GM18867 (cell line): Measurements from ENCODE around the gene OOSP3.
"Not testable (repeated sequence)": the region's sequence is repeated elsewhere in the genome, so short reads cannot be mapped to it uniquely, and the experiment has no call there.

Experiments used
- ATAC-seq: cut with Tn5 transposase; IDR thresholded peaks from one replicate; pipeline ENCODE4 v1.9.1; 2021; ENCODE audit warnings: mild to moderate bottlenecking, moderate library complexity; ENCODE audit not compliant: unreplicated experiment

Gene OOSP3

DNA sequence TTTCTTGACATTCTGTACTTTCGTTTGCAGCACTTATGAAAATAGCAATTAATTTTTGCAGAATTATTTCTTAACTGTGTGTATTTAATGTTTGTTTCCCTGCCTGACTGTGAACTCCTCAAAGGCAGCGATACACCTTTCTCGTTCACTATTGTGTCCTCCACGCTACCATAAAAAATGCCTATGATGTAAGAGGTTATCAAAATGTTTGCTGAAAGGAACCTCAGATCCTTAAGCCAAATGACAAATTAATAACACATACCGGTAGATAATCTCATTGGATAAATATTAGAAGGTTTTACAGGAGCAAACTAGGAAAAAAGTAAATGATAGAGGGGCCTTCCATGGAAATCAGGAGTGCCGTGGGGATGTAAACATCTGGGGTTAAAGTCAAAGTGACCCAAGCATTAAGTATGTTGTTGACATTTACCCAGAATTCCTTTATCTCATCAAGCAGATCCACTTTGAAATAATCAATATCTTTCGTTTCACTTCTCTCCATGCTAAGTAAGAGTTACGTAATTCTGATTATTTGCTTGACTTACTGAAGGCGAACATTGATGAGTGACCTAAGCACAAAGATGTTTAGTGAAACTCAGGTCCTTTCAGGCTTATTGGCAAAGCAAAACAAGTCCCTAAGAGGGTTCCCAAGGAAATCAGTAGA is 2.6 kb upstream of the OOSP3 start:
- ATAC-seq = no peak

DNA sequence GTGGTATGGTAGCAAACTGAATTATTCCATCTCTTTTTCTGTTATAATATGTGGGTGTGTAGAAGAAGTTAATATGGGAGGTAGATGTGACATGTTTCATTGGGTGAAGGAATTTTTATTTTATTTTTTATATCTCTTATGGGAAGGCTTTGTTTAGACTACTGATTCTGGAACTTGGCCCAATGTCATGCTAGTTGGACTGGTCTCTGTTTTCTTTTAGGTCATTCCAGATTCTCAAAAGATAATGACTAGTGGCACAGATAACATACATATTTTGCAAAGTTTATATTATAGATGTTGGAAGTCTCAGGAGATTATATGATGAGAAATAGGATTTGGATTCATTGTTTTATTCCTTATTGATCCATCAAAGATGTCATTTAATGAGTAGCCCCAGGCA is 1.3 kb upstream of the OOSP3 start:
- no peak for ATAC-seq

DNA sequence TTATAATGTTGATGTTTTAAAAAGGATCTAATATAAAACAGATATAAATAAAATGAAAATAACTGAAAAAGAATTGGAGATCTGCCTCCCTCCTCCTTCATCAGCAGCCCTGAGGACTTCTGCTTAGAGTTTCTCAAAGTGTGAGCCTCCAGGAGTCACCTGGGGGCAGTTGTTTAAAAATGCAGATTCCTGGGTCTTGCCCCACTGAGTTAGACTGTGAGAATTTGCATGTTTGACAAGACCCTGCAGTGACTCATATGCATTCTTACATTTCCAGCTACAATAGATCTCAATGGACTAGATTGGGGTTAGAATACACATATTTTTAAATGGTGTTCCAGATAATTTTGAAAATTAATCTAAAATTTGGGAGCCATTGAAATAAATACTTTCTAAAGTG is 798 bp upstream of the OOSP3 start:
- no peak for ATAC-seq

DNA sequence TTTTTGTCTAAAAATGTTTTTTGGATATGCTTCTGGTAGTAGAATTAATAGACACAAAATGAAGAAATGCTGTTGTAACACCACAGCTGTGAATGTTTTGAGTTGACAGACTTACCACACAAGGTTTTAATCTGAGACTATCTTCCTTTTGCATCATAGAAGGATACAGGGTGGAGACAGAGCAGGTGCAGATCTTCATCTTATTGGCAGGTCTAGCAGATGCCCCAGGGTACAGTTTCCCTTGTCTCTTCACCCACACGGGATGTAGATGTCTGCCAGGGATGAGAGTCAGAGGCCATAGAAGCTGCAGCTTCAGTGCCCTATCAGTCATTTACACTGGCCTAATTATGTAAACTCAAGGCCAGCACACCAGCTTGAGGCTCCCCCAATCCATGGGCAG is 985 bp downstream of the OOSP3 start:
- no peak for ATAC-seq

DNA sequence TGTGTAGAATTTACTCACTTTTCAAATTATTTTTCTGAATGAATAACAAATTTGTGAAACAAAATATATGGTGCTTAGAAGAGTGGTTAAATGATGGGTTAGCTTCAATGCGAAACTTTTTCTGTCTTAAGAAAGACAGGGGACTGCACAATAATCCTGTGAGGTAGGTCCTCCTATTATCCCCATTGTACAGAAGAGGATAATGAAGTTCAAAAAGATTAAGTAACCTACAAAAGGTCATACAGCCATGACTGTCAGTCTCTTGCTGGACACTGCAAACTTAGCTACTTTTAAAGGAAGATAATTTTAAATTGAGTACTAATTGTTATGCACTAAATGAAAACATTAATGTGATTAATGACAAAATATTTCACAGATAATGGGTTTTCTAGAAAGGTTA is 5.0 kb downstream of the OOSP3 start:
- ATAC-seq = no peak

DNA sequence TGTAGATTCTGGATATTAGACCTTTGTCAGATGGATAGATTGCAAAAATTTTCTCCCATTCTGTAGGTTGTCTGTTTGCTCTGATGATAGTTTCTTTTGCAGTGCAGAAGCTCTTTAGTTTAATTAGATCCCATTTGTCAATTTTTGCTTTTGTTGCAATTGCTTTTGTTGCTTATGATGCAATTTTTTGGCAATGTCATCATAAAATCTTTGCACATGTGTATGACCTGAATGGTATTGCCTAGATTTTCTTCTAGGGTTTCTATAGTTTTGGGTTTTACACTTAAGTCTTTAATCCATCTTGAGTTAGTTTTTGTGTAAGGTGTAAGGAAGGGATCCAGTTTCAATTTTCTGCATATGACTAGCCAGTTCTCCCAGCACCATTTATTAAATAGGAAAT is 8.6 kb downstream of the OOSP3 start:
- ATAC-seq = not testable (repeated sequence)

DNA sequence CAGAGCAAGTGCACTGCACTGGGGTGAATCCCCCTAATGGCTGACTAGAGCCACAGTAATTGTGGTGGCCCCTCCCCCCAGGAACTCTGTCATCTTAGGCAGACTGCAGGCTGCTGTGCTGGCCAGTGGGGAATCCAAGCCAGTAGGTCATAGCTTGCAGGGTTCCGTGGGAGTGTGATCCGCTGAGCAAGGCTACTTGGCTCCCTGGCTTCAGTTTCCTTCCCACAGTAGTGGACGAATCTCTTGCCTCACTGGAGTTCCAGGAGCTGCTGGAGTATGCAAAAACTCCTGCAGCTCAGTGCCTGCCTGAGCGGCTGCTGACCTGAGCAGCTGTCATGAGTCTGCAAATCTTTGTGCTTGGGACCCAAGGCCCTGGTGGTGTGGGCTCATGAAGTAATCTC is 13.2 kb downstream of the OOSP3 start:
- no peak for ATAC-seq

DNA sequence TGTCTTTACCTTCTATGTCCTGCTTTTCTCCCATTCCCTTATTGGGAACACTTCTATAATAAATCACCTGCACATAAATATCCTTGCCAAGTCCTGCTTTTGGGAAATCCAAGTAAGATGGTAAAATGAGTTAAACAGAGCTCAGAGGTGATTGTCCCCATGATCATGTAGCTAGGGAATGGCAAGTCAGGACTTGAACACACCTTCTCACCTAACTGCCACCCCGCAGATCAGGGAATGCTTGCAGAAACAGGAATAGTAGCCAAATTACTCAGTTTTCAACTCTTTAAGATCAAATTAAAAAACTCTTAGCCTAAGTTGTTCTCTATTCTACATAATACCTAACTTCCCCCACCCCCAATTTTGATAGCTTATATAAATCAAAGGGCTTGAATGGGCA is 16.0 kb downstream of the OOSP3 start:
- ATAC-seq = no peak

DNA sequence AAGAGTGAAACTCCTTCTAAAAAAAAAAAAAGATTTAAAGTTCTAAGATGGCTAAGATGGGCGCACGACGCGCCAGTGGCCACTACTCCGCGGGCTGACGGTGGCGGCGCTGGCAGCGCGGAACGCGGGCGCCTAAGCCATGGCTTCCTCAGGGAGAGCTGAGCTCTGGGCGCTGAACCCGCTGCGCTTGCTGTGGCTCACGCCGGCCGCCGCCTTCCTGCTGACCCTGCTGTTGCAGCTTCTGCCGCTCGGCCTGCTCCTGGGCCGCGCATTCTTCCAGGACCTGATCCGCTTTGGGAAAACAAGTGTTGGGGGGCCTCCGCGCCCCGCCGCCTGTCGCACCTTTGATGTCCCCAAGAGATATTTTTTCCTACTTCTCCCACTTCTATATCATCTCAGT is 19.5 kb downstream of the OOSP3 start:
- no peak for ATAC-seq

DNA sequence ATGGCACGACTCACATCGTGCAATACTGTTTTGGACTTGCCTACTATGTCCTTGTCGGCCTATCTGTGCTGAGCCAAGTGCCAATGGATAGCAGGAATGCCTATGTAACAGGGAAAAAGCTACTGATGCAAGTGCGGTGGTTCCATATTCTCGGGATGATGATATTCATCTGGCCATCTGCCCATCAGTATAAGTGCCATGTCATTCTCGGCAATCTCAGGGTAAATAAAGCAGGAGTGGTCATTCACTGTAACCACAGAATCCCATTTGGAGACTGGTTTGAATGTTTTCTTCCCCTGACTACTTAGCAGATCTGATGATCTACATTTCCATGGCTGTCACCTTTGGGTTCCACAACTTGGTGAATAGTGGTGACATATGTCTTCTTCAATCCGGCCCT is 20.1 kb downstream of the OOSP3 start:
- no peak for ATAC-seq

DNA sequence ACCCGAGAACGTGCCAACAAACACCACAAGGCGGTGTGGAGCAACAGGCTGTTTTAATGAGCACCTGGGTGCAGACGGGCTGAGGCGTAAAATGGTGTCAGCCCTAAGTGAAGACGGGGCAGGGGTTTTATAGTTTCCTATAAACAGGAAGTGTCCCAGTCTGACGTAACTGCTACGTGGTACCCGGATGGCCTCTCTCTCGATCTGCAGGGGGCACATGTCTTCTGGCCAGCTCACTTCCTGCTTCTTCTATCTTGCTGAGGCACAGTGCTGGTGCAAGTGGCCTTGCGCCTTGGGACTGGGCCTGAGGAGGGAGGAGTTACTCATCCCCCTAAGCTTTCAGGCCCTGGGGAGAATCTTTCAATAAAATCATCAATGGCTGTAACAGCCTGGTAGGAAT is 20.9 kb downstream of the OOSP3 start:
- no peak for ATAC-seq

DNA sequence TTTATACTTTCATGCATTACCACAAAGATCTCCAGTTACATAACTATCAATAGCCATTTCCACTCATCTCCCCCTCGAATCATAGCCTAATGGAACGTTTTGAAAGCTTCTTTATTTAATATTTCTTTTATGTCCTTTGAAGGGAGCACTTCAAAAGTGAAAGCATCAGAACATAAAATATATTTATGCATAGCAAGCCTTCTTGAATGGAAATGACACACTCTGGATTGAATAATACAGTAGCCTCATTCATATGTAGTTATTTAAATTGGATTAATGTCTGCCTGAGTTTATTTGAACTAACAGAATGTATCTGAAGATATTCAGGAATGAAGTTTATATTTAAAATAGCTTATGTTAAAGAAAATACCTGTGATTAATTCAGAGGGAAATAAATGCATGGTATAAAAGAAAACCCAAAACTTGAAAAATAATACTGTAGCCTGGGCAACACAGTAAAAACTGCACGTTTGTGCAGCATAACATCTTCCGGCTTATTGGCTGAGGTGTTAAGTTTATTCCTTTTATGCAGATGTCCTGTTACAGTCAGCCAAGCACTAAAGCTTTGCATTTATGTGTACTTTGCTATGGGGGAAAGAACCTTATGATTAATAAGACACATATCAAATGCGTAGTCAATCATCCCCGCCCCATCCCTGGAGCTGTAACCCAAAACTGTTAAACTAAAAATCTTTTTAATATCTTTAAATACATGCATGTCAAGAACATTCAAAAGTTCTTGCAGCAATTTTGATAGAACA is 22.0 kb downstream of the OOSP3 start:
- no peak for ATAC-seq

DNA sequence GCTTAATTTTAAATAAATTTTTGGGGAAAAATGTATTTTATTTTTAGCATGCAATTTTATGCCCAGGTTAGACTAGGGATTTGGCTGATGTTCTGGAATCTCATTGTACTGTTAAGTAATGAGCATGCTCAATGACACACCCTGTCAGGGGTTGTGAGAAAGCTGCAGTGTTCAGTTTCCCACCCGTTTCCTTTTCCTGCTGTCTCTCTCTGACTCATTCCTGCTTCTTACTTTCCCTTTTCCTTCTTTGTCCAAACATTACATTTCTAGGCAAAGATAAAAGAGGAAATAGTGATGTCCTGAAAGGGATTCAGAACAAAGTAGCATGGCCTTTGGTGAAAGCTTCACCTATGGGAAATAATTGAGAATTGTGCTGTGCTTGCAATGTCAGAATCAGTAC is 22.7 kb downstream of the OOSP3 start:
- ATAC-seq = no peak

DNA sequence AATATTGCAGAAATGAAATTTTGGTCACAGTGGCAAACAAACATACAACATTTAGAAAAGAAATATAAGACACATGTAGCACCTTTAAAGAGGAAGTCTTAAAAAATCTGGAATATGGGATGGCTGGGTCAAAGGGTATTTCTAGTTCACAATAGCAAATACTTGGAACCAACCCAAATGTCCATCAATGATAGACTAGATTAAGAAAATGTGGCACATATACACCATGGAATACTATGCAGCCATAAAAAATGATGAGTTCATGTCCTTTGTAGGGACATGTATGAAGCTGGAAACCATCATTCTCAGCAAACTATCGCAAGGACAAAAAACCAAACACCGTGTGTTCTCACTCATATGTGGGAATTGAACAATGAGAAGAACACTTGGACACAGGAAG is 25.0 kb downstream of the OOSP3 start:
- ATAC-seq = not testable (repeated sequence)

DNA sequence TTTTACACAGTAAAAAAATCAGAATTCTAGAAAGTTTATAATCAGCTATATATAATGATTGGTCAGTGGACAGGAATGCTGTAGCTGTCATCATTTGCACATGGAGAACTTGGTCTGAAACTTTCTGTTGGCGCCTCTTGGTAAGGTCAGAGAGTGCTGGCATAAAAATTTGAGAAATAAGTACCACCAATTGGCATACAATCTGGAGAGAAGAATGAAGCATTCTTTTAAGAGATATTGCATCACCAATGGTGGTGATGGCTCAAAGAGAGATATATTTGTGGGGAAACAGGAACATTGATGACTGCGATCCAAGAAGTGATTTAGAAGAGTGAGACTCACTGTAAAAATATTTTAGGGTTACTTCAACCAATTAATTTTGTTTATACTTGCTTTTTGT is 39.9 kb downstream of the OOSP3 start:
- ATAC-seq = no peak

DNA sequence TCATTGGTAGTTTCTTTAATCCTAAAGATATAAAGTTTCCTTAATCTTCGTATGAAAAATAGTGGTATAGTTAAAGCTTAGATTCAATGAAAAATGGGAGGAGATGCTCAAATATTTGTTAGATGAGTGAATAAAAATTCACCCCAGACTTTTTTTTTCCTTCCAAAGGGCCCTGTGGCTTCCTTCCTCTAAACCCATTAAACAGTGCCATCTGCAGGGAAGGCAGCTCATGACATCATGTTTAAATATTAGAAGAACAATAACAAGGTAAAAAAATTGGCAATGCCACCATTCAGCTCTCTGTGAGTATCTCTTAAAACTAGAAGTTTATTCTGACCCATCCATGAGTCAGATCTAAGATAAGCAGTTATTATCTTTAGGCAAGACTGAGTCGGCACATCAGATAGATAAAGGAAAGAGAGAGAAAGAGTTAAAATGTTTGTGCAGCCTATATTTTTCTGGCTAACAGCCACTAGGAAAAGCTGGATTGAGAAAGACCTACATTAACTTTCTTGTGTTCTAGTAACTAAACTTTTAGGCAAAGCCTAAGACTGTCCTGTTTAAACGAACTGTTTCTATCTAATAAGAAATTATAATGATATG is 40.5 kb downstream of the OOSP3 start:
- ATAC-seq = no peak

DNA sequence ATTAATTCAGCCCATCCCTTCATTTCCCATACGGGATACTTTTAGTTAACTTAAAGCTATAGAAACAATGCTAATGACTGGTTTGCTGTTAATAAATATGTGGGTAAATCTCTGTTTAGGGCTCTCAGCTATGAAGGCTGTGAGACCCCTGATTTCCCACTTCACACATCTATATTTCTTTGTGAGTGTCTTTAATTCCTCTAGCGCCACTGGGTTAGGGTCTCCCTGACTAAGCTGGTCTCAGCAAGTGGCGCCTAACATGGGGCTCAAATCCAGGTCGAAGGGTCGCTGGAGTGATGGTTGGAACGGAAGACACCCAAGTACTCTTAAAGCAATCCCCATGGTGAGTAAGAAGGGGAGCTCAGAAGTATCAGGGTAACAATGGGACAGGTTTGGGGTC is 45.2 kb downstream of the OOSP3 start:
- ATAC-seq = no peak

DNA sequence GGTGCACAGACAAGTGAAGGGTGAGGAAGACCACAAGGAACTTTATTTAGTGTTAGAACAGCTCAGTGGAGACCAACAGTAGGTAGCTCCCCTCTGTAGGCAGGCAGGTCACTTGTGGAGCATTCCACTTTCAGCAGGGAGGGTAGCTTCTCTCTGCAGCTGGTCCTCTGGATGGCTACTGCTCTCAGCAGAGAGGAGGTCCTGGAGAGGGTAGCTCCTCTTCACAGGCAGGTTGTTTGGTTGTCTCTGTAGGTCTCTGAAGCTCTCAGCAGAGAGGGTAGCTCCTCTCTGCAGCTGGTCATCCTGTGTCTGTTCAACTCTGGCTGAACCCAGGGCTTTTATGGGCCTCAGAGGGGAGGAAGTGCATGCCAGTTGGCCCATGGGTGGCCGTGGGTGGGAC is 53.1 kb downstream of the OOSP3 start:
- ATAC-seq = no peak

DNA sequence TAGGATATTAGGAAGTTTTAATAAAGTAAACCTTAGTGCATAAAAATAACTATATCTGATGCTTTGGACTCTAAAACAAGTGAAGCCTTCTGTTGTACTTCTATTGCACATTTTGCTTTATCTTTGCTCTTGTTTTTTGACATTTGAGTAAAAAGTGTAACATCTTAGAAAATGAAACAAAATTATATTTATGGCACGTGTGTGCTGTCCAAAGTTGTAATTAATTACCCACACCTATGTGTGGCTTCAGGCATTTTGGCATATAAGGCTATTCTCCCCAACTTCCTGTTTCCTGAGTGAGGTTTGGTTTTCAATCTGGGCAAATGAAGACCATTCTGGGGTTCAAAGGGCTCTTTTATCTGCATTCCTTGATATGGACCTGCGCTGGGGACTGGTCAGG is 59.5 kb downstream of the OOSP3 start, which contains the start of gene OOSP1:
TSS of gene OOSP1 (plus strand) at position 301 of the 400 bp plus-strand sequence. CDS start at position 324, 23 bp downstream.
- no peak for ATAC-seq

DNA sequence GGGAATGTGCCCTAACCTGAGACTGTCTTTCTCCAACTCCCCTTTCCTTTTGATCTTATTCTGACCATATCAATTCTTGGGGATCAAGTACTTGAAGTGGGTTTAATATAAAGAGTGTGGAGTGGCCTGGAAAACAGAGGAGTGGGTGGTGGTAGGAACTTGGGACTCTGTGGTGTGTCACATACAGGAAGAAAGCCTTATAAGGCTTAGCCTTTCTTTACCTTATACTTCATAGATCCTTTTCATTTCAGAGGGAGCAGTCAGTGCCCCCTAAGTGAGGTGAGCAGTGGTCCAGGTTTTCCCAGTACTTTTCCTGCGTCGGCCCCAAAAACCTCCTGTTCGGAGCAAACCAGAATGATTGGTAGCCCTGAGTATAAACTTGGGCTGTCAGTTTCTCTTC is 60.1 kb downstream of the OOSP3 start:
- ATAC-seq = no peak

DNA sequence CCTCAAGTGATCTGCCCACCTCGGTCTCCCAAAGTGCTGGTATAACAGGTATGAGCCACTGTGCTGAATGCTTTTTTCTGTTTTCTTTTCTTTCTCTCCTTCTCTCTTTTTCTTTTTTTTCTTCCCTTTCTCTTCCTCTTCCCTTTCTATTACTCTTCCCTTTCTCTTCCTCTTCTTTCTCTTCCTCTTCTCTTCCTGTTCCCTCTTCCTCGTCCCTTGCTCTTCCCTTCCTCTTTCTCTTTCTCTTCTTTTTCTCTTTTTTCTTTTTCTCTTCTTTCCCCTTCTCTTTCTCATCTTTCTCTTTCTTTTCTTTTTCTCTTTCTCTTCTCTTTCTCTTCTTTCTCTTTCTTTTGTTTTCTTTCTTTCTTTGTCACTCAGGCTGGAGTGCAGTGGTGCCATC is 60.9 kb downstream of the OOSP3 start:
- ATAC-seq = no peak

DNA sequence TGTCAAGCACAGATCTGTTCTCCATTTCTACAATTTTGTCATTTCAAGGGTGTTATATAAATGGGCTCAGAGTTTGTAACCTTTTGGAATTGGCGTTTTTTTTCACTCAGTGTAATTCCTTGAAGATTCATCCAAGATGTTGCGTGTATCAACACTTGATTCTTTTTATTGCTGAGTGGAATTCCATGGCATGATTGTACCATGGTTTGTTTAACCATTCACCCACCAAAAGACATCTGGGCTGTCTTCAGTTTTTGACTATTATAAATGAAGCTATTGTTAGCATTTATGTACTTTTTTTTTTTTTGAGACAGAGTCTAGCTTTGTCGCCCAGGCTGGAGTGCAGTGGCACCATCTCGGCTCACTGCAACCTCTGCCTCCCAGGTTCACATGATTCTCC is 62.5 kb downstream of the OOSP3 start:
- no peak for ATAC-seq
